Medulla oblongata (tissue), 1 donor: ENCODE results near the gene FAM98B.

Experiments
- DNase-seq: peaks from one replicate; pipeline ENCODE4 v3.0.0-alpha.2; 2015; ENCODE audit errors: extremely low spot score

FAM98B gene

GRCh38 chr15:38507570-38507969 lies 53.6 kb downstream of the FAM98B start:
- DNase-seq: no peak

- DNase-seq: no peak
Measured at GRCh38 chr15:38508647-38509046, 54.7 kb downstream of the FAM98B start.

- DNase-seq: no peak
Measured at GRCh38 chr15:38509152-38509551, 55.2 kb downstream of the FAM98B start.

- DNase-seq: no peak
Measured at GRCh38 chr15:38512901-38513300, 59.0 kb downstream of the FAM98B start.

GRCh38 chr15:38514601-38515000 lies 60.7 kb downstream of the FAM98B start:
- DNase-seq: no peak

- DNase-seq: no peak
Measured at GRCh38 chr15:38516626-38517025, 62.7 kb downstream of the FAM98B start.

- no peak for DNase-seq
Measured at GRCh38 chr15:38517312-38517975, 63.5 kb downstream of the FAM98B start.

GRCh38 chr15:38518084-38518483 lies 64.2 kb downstream of the FAM98B start:
- no peak for DNase-seq

GRCh38 chr15:38520035-38520434 lies 66.1 kb downstream of the FAM98B start:
- no peak for DNase-seq

GRCh38 chr15:38521316-38521715 lies 67.4 kb downstream of the FAM98B start:
- DNase-seq: no peak

- DNase-seq: no peak
Measured at GRCh38 chr15:38522922-38523321, 69.0 kb downstream of the FAM98B start.

- DNase-seq: no peak
Measured at GRCh38 chr15:38524156-38524555, 70.2 kb downstream of the FAM98B start.

GRCh38 chr15:38525489-38525888 lies 71.6 kb downstream of the FAM98B start:
- DNase-seq: no peak

GRCh38 chr15:38526158-38526557 lies 72.2 kb downstream of the FAM98B start:
- DNase-seq: no peak

GRCh38 chr15:38528294-38528693 lies 74.4 kb downstream of the FAM98B start:
- no peak for DNase-seq

- no peak for DNase-seq
Measured at GRCh38 chr15:38530113-38530512, 76.2 kb downstream of the FAM98B start.

GRCh38 chr15:38531509-38531908 lies 77.6 kb downstream of the FAM98B start:
- DNase-seq: no peak

GRCh38 chr15:38532728-38533127 lies 78.8 kb downstream of the FAM98B start:
- no peak for DNase-seq

- DNase-seq: no peak
Measured at GRCh38 chr15:38533416-38533915, 79.5 kb downstream of the FAM98B start.

- DNase-seq: no peak
Measured at GRCh38 chr15:38533926-38534325, 80.0 kb downstream of the FAM98B start.

GRCh38 chr15:38534691-38535090 lies 80.8 kb downstream of the FAM98B start:
- no peak for DNase-seq

GRCh38 chr15:38535491-38536200 lies 81.7 kb downstream of the FAM98B start:
- DNase-seq: no peak

GRCh38 chr15:38536201-38536676 lies 82.3 kb downstream of the FAM98B start:
- no peak for DNase-seq
